Measurements from ENCODE around the gene SHISA4. TPM values are rescaled to one million over a fixed set of nuclear protein-coding genes. Genes with fewer than 3 reads are reported as not detected.
A peak's percentile ranks its signal among the peaks of the same experiment; 100 is the strongest.
"Not testable (repeated sequence)": the region's sequence is repeated elsewhere in the genome, so short reads cannot be mapped to it uniquely, and the experiment has no call there.

Gene SHISA4
- polyA plus RNA-seq, 4 donors: 12.9 to 15.9 (median 14.6) TPM

- DNase-seq (ENCODE audit: low read depth in 4 of 4, low spot score in 3 of 4): no peak
These were observed 29.6 kb downstream of the SHISA4 start for GRCh38 chr1:201918343-201918742.

DNA sequence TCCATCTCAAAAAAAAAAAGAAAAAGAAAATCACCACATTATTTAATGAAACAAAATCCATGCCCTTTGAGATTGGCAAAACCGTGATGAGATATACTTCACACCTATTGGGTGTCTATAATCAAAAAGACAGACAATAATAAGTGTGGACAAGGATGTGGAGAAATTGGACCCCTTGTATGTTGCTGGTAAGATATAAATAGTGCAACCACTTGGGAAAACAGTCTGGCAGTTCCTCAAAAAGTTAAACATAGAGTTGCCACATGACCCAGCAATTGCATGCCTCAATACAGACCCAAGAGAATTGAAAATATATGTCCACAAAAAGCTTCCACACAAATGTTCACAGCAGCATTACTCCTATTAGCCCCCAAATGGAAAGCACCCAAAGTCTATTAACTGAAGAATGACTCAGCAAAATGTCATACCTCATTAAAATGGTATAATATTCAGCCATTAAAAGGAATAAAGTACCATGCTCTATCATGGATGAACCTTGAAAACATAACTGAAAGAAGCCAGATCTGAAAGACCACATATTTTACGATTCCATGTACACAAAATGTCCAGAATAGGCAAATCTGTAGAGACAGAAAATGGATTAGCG lies 33.4 kb downstream of the SHISA4 start:
- DNase-seq (ENCODE audit: low read depth in 4 of 4, low spot score in 3 of 4): no peak

DNA sequence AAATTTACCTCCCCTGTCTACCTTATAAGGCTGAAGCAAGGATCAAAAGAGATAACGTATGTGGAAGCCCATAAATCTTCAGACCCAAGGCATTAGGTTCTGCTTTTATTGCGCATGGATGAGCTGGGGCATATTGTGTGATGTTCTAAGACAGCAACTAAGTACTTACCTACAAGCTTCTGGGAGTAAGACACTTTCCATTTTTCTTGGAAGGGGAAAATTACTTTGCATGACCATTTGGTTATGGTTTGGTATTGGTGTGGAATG lies 36.5 kb downstream of the SHISA4 start:
- no peak for DNase-seq (ENCODE audit: low read depth in 4 of 4, low spot score in 3 of 4)

DNA sequence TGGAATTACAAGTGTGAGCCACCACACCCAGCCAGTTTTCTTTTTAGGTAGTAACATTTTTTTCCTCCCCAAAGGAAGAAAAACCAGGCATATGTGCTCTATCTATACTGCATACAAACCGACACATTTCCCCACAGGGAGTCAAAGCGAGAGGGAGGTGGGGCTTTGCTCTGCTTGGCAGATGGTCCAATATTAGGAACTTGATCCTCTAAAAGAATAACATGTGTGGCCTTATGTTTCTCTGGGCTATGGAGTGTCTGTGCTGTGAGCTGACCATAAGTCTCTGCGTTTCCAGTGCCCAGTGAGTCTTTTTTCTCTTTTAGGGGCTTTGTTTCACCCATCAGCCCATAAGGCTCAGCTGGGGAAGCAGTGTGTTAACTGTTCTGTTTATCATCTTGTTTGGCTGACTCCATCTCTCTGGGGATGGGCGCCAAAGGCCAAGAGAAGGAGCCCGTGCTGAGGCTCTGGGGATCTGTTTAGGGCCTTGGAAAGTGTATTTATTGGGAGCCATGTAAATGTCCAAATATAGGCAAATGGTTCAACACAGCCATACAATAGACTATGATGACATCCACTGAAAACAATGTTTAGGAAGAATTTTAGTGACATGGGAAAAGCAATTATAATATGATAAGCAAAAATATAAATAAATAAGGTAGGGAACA lies 37.4 kb downstream of the SHISA4 start:
- DNase-seq (ENCODE audit: low read depth in 4 of 4, low spot score in 3 of 4): no peak

- no peak for DNase-seq (ENCODE audit: low read depth in 4 of 4, low spot score in 3 of 4)
These were observed 39.6 kb downstream of the SHISA4 start for GRCh38 chr1:201928266-201928665.

DNA sequence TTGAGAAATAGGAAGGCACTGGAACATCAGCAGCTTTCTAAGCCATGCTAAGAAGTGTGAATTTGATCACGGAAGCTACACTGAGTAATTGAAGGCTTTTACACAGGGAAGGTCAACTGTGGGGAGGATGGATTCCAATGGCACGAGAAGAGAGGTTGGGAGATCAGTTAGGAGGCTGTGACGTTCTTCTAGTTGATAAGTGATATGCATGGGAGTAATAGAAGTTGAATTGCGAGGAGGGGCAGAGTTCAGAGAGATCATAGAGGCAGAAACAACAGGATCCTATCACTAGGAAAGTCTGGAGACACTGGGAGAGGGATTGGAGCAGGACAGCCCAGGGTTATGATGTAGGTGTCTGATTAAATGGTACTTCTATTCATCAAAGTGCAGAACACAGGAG lies 41.4 kb downstream of the SHISA4 start:
- no peak for DNase-seq (ENCODE audit: low read depth in 4 of 4, low spot score in 3 of 4)

DNA sequence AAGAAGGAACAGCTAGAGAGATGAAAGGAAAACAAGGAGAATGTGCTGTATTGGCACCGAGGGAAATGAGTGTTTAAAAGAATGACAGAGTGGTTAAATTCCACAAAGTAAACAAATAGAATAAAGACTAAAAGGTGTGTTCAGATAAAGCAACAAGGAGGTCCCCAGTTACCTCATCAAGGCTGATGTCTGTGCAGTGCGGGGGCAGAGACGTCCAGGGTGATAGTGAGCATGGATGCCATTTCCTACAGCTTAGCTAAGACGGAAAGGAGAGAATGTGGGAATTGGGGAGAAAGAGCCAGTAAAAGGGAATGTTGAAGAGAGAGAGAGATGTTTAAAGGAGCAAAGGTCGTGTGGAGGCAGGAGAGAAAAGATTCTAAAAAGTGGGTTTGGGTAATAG lies 42.1 kb downstream of the SHISA4 start:
- no peak for DNase-seq (ENCODE audit: low read depth in 4 of 4, low spot score in 3 of 4)

- no peak for DNase-seq (ENCODE audit: low read depth in 4 of 4, low spot score in 3 of 4)
These were observed 45.2 kb downstream of the SHISA4 start for GRCh38 chr1:201933840-201934430.

- no peak for DNase-seq (ENCODE audit: low read depth in 4 of 4, low spot score in 3 of 4)
These were observed 49.0 kb downstream of the SHISA4 start for GRCh38 chr1:201937624-201938213.

DNA sequence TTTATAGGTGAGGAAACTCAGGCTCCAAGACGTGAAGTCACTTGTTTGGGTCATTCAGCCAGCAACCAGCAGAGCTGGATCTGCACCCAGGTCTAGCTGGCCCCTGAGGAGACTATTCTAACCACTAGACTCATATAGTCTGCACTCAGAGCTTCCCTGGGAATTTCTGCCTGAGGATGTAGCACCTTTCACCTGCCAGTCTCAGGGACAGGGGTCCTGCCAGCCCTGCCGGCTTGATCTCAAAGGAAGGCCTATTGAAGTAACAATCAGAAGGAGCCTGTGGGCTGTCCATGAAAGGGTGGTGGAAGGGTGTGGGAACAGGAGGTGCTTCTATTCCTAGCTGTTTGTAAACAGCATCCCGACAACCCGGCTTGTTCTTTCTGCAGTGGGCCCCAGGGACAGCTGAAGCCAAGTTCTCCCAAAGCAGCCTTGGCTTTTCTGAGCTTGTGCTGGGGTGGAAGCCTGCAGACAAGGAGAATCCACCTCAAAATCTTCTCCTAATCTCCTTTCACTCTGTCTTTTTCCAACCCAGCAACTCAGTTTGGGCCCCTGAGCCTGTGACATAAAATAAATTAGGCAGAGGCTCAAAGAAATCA lies 49.8 kb downstream of the SHISA4 start:
- no peak for DNase-seq (ENCODE audit: low read depth in 4 of 4, low spot score in 3 of 4)

GRCh38 chr1:201939148-201939547 lies 50.5 kb downstream of the SHISA4 start:
- DNase-seq (ENCODE audit: low read depth in 4 of 4, low spot score in 3 of 4): no peak

DNA sequence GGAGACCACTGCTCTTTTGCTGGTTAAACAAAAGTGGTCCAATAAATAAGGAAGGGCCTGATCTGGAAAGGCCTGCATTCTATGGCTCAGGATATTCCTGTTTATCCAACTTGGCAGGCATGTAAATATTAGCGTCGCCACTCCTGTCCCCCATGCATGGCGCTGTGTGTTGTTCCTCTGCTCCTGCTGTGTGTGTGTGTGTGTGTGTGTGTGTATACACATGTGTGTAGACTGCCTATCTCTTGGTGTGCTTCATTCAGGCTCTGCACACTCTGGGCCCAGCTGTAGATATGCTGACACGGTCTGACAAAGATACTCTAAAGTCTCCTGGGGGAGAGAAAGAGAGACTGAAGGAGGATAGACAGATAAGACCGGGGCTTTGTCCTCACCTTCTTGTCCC lies 50.9 kb downstream of the SHISA4 start:
- no peak for DNase-seq (ENCODE audit: low read depth in 4 of 4, low spot score in 3 of 4)

GRCh38 chr1:201940316-201940715 lies 51.6 kb downstream of the SHISA4 start:
- not testable (repeated sequence) for DNase-seq (ENCODE audit: low read depth in 4 of 4, low spot score in 3 of 4)

DNA sequence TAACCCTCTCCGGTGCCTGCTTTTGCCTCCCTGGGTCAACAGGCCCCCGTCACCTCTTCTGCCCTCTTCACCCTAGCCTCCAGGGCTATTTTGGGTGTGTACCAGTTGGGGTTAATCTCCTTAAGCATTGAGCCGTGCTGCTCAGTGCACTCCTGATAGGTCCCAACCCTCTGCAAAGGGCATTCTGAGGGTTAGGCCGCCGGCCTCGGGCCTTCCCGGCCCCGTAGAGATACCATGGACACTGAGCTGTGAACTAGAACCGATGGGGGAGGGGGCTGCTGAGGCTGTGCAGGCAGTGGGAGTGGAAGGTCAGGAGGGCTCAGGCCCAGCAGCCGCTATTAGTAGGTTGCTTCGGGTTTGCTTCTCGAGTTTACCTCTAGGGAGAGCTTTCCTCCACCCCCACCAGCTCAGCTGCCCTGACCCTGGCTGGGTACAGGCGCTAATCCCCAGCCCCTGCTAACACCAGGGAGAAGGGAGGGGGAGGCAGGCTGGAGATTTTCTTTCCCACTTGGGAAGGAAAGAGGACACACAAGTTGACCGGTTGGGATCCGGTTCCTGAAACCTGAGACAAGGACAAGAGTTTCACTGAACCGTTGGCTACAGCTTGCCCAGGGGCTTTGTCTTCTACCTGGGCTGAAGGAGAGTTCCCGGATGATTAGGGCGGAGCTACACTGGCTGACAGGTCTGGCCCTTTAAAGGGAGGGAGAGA lies 52.9 kb downstream of the SHISA4 start:
- DNase-seq (ENCODE audit: low read depth in 4 of 4, low spot score in 3 of 4): peak in 1 of 4 donors; percentile 77

DNA sequence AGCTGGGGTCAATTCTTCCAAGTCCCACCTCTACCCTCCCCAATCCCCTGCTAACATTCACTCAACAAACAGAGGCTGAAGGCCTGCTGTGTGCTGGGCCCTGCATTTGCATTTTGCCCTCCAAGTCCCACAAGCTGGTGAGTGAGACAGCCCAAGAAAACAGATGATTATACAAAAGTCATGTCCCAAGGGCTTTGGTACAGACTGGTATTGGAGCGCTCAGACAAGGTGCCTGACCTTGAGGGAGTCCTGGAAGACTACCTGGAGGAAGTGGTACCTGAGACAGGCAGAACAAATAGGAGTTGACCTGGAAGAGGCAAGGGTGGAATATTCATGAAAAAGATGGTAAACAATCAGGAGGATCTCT lies 53.4 kb downstream of the SHISA4 start:
- no peak for DNase-seq (ENCODE audit: low read depth in 4 of 4, low spot score in 3 of 4)

Other genes starting within 250 kb of the SHISA4 start
- gene IPO9, start 59.7 kb upstream of the SHISA4 start, polyA plus RNA-seq (ENCODE audit: insufficient read length in 4 of 4): 10 to 100 TPM; 76.5 to 88.6 (median 81.0) TPM
- 1 to 10 TPM; 3.4 to 4.6 (median 4.6) TPM for gene LMOD1, start 57.6 kb downstream of the SHISA4 start, polyA plus RNA-seq (ENCODE audit: insufficient read length in 4 of 4)
- gene TIMM17A, start 66.6 kb downstream of the SHISA4 start, polyA plus RNA-seq (ENCODE audit: insufficient read length in 4 of 4): 10 to 100 TPM; 46.6 to 74.6 (median 63.2) TPM
- 10 to 100 TPM; 43.9 to 77.3 (median 55.9) TPM for gene RNPEP, start 93.8 kb downstream of the SHISA4 start, polyA plus RNA-seq (ENCODE audit: insufficient read length in 4 of 4)
- 100 to 1,000 TPM in 1 of 4 donors, 10 to 100 TPM in 2, 1 to 10 TPM in 1; 1.2 to 143 (median 66.5) TPM for gene ELF3, start 121.7 kb downstream of the SHISA4 start, polyA plus RNA-seq (ENCODE audit: insufficient read length in 4 of 4)
- under 1 TPM; 0.07 to 0.16 (median 0.07) TPM for gene GPR37L1, start 234.0 kb downstream of the SHISA4 start, polyA plus RNA-seq (ENCODE audit: insufficient read length in 4 of 4)

All from left renal pelvis (tissue), 4 donors.